Raji (cell line): Measurements from ENCODE around the gene ZNF862.

Experiments used
- POLR2A ChIP-seq: IDR thresholded peaks from 2 replicates; pipeline ENCODE4 v1.6.1; 2011; ENCODE audit warnings: low read depth, low read length, control low read depth; ENCODE audit not compliant: insufficient read depth

ZNF862 gene

DNA sequence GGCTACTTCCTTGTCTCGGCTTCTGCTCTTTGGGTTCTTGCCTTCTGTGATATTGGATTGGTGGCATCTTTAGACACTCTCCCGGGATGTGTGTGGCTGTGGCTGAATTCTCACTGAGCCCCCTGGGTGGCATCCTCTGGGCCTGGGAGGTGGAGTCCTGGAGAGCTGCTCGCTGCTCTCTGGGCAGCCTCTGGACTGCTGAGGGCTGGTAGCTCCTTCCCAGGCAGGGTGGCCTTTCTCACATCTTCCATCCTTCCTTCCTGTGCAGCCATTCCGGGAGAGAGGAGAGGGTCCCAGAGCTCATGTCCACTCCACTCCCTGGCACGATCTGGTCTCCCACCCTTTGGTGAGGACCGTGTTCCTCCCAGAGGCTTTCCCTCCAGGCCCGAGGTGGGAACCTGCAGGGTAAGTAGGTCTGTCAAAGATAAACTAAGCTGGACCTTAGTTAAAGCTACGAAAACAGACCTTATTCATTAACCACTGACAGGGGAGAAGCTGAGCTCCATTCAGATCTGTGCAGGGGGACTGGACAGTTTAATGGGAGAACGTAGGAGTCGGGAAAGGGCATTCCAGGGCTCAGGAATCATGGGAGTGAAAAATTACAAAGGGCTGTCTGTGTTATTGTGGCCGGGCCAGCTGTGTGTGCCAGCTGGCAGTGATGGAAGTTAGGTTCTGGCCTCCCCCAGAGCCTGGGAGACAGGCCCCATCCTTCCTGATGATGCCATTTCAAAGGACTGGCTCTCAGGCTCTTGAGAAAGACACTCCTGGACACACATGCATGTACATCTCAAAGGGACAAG, 44.3 kb downstream of the ZNF862 start:
- TF ChIP-seq POLR2A, result no peak

DNA sequence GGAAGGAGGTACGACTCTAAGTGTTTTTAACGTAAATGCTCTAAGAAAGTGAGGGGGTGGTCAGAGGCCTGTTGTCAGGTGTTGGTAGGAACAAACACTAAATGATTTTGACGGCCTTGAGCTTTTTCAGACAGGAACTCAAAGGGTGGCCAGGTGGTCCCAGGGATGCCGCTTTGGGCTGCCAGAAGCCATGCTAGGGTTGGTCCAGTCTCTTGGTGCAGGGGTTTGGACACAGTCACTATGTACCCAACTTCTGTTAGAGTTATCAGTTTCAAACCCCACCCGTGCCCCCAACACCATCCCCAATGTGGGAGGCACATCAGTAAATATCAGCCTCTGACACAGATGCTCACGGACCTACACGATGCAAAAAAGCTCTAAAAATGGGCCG, 44.9 kb downstream of the ZNF862 start:
- TF ChIP-seq POLR2A, result no peak

DNA sequence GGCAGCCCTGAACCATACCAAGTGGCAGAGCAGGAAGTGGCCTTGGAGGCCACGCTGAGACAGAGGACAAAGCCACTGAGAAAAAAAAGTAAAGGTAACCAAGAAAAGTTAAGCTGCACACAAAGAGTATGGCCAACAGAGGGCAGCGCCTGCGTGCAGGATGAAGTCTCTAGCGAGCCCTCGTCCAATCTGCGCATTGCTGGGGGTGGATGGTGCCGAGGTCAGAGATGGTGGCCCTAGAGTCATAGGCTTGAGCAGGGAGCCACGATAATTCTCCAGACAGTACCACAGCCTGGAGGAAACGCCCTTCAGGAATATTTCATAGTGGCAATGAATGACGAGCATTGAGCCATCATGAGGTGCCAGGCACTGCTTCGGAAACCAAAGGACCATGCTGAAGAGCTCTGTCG, 45.3 kb downstream of the ZNF862 start:
- no peak for TF ChIP-seq POLR2A

DNA sequence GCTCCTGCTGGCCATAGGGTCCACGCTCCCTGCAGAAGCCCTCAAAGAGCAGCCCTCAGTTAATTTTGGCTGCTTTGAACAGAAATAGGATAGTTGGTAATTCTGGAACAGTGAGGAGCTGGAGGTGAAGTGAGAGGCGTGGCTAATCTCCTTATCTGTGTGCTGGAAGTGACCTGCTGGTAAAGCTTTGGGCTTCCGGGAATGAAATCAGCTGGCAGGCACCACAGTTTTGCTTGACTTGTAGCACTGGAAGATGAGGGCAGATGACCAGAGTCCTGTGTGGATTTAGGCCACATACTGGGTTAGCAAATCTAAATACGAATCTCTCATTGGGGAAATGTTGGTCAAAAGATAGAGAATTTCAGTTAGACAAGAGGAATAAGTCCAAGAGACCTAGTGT, 45.8 kb downstream of the ZNF862 start:
- TF ChIP-seq POLR2A, result no peak

DNA sequence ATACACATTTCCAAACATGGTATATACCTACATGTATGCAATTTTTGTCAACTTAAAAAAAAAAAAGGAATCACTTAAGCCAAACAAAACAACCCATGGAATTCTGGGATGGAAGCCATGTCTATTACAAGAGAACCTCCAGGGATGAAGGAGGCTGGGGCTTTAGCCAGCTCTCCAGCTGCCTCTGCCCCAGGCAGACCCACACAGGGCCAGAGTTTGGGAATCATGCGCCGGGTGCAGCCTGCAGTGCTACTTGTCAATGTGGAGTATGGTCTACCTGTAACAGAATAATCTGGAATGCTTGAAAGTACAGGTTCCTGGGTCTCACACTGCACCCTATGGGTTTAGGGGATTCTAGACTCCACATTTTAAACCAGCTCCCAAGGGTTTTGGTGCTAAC, 46.4 kb downstream of the ZNF862 start:
- no peak for TF ChIP-seq POLR2A

DNA sequence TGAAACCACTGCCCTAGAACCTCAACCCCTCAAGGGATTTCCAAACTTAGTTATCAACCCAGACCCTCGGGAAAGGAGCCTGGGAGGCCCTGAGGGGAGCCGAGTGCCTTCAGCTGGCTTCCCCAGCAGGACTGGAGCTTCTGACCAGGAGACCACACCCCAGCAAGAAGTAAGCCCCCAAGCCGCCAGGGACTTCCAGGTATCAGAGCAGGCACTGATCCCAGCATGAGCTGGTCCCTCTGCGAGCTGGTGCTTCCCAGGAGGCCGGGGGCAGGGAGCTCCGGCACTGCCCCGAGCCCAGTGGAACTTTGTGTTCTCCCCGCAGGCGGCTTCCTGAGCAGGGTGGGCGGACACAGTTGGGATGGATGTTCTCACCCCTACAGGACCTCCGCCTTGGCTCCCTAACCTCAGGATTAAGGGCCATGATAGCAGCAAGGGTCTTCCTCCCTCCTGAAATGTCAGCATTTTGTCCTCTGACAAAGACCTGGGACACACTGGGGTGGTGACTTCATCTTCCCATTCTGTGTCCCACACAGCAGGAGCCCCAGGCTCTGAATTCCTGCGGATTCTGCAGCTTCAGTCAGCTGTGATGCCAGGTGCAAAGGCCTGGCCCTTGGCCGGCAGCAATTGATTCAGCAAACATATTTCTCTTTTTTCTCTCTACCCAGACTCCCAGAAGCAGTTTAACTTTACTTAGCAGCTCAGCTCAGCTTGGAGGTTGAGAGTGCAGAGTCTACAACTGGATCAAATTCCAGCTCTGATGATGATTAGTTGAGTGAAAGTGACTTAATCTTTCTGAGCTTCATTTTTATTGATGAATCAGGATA, 47.2 kb downstream of the ZNF862 start:
- no peak for TF ChIP-seq POLR2A

DNA sequence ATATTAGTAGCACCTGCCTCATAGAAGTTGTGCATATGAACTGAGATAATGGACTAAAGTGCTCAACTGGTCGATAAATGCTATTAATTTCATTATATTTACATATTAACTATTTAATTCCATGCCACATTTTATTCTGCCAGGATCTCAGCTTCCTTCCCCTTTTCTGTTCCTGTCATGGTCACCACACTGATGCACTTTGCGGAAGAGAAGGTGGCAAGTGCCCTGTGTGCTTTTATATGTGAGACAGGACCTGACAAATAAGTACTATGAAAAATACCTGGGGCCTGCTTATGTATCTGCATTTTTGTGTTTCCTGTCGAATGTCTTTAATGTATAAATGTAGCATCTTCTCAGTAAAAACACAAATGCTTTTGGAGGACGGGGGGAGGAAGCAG, 47.8 kb downstream of the ZNF862 start:
- no peak for TF ChIP-seq POLR2A

DNA sequence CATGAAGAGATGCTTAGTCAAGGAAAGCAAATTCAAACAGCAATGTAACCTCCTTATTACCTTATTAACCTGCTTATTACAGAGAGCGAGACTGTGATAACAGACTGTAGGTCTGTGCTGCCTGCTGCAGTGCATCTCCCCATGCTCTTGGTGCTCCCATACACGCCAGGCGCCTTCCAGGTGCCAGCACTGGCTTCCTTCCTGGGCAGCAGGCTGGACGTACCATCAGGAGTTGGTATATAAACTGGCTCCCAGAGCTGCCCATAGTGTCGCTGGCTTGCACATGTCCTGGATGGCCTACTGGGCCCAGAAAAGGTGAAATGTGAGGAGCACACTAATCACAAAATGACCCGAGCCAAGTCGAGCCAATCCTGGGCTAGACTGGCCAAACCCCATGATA, 49.1 kb downstream of the ZNF862 start:
- no peak for TF ChIP-seq POLR2A
